Osteocyte (in vitro differentiated cells): ENCODE results near the gene C11orf42. TPM values are rescaled to one million over a fixed set of nuclear protein-coding genes. Genes with fewer than 3 reads are reported as not detected.
"Not testable (repeated sequence)": the region's sequence is repeated elsewhere in the genome, so short reads cannot be mapped to it uniquely, and the experiment has no call there.

ENCODE experiments used
- DNase-seq: peaks from one replicate; pipeline ENCODE4 v3.0.0; 2021; ENCODE audit warnings: mixed read lengths; ENCODE audit not compliant: unreplicated experiment; ENCODE audit errors: extremely low spot score
- H3K27ac Mint-ChIP-seq: one replicate; pipeline ENCODE4 v1.8.0; 2021; ENCODE audit warnings: mild to moderate bottlenecking, mixed read lengths; ENCODE audit not compliant: unreplicated experiment
- H3K27me3 Mint-ChIP-seq: one replicate; pipeline ENCODE4 v1.8.0; 2021; ENCODE audit warnings: mixed read lengths; ENCODE audit not compliant: unreplicated experiment
- H3K36me3 Mint-ChIP-seq: one replicate; pipeline ENCODE4 v1.8.0; 2021; ENCODE audit warnings: mixed read lengths; ENCODE audit not compliant: unreplicated experiment
- H3K4me1 Mint-ChIP-seq: one replicate; pipeline ENCODE4 v1.8.0; 2021; ENCODE audit warnings: mixed read lengths; ENCODE audit not compliant: unreplicated experiment
- H3K4me3 Mint-ChIP-seq: one replicate; pipeline ENCODE4 v1.8.0; 2021; ENCODE audit warnings: mild to moderate bottlenecking, moderate library complexity, mixed read lengths; ENCODE audit not compliant: unreplicated experiment
- H3K9me3 Mint-ChIP-seq: one replicate; pipeline ENCODE4 v1.8.0; 2021; ENCODE audit warnings: mixed read lengths; ENCODE audit not compliant: unreplicated experiment
- CTCF ChIP-seq: fragments of 200-600 bp; sonication (generic); IDR thresholded peaks from 2 replicates; pipeline ENCODE4 v1.5.0; 2021; ENCODE audit warnings: antibody characterized with exemption, mild to moderate bottlenecking, moderate library complexity
- total RNA-seq: library from RNA; stranded (reverse); gene quantifications from 2 replicates; pipeline ENCODE4 v1.2.1, GENCODE V29; 2021

C11orf42 gene
- total RNA-seq, 1 donor from 2014 or later: not detected

- DNase-seq: no peak
- no peak overlapping the region for H3K4me3 Mint-ChIP-seq
- H3K27me3 Mint-ChIP-seq: peaks cover 34% of the 10 kb centered on the region
- H3K4me1 Mint-ChIP-seq: no peaks in the 10 kb centered on the region
- H3K27ac Mint-ChIP-seq: no peak overlapping the region
- no peak for TF ChIP-seq CTCF
- no peaks in the 10 kb centered on the region for H3K9me3 Mint-ChIP-seq
- no peaks in the 10 kb centered on the region for H3K36me3 Mint-ChIP-seq
Measured at GRCh38 chr11:6241316-6241715, 36.0 kb downstream of the C11orf42 start.

- H3K36me3 Mint-ChIP-seq: no peaks in the 10 kb centered on the region
- H3K27ac Mint-ChIP-seq: no peak overlapping the region
- no peaks in the 10 kb centered on the region for H3K4me1 Mint-ChIP-seq
- H3K4me3 Mint-ChIP-seq: no peak overlapping the region
- H3K9me3 Mint-ChIP-seq: no peaks in the 10 kb centered on the region
- no peak for DNase-seq
- TF ChIP-seq CTCF: no peak
- peaks cover 51% of the 10 kb centered on the region for H3K27me3 Mint-ChIP-seq
Measured at GRCh38 chr11:6245536-6245935, 40.2 kb downstream of the C11orf42 start.

- no peak overlapping the region for H3K27ac Mint-ChIP-seq
- no peak for DNase-seq
- H3K27me3 Mint-ChIP-seq: peaks cover 40% of the 10 kb centered on the region
- H3K4me3 Mint-ChIP-seq: no peak overlapping the region
- TF ChIP-seq CTCF: no peak
- H3K4me1 Mint-ChIP-seq: no peaks in the 10 kb centered on the region
- no peaks in the 10 kb centered on the region for H3K9me3 Mint-ChIP-seq
- no peaks in the 10 kb centered on the region for H3K36me3 Mint-ChIP-seq
Measured at GRCh38 chr11:6248248-6248647, 42.9 kb downstream of the C11orf42 start.

- not testable (repeated sequence) for DNase-seq, H3K27ac Mint-ChIP-seq, H3K4me1 Mint-ChIP-seq, H3K9me3 Mint-ChIP-seq, H3K4me3 Mint-ChIP-seq, H3K36me3 Mint-ChIP-seq
- peaks cover 34% of the 10 kb centered on the region for H3K27me3 Mint-ChIP-seq
Measured at GRCh38 chr11:6248897-6249296, 43.5 kb downstream of the C11orf42 start.

GRCh38 chr11:6249770-6250555, 44.6 kb downstream of the C11orf42 start:
- Mint-ChIP-seq H3K4me3 (no peak overlapping the region), H3K36me3 (no peaks in the 10 kb centered on the region), H3K9me3 (no peaks in the 10 kb centered on the region), H3K4me1 (no peaks in the 10 kb centered on the region), H3K27ac (no peak overlapping the region), H3K27me3 (peaks cover 27% of the 10 kb centered on the region)
- no peak for TF ChIP-seq CTCF
- no peak for DNase-seq
